K562 (cell line): Measurements from ENCODE around the gene TBC1D5. TPM values are rescaled to one million over a fixed set of nuclear protein-coding genes. Genes with fewer than 3 reads are reported as not detected.

ENCODE experiments used
- ATAC-seq: fragments of 200-7000 bp; cut with Tn5 transposase; 3 replicates; pipeline ENCODE4 v1.9.1; 2020; ENCODE audit warnings: moderate library complexity
- BruUV-seq: library from RNA; stranded (reverse); fragments of 400-500 nt; replicated peaks from 2 replicates; lab custom pipeline; 2021; lab: Mats Ljungman, UMichigan
- CTCF ChIA-PET: fragments of 300-600 bp; formaldehyde crosslinking; extraction: SDS; loops from one replicate; lab custom pipeline; 2021; ENCODE audit warnings: low intra/inter-chr PET ratio; lab: Yijun Ruan, JAX
- POLR2A ChIA-PET: fragments of 300-600, 350-650 bp; sonication (Branson Sonifier 250); formaldehyde crosslinking; extraction: SDS; loops from one replicate; lab custom pipeline; 2021; ENCODE audit warnings: antibody characterized with exemption, inconsistent platforms; lab: Yijun Ruan, JAX
- DNase-seq, 4 experiments: peaks; one replicate each; pipeline versions ENCODE4 v3.0.0 to v3.0.0-alpha.2; 2011 to 2018; ENCODE audit warnings: low spot score in 3 of 4, mixed read lengths in 3 of 4; ENCODE audit errors: extremely low read depth in 1 of 4
- FAIRE-seq: peaks from 2 replicates; lab custom pipeline; 2011; peaks lifted over from hg19 to GRCh38; lab: Jason Lieb, UNC
- H2AFZ ChIP-seq: 2 replicates; pipeline ENCODE4 v1.6.0; 2011; ENCODE audit warnings: low read depth, low read length, control low read depth, inconsistent platforms
- H3K27ac ChIP-seq: fragments of 200-600 bp; 3 replicates; pipeline ENCODE4 v1.8.0; 2011; ENCODE audit warnings: low read depth, mild to moderate bottlenecking, control low read depth, inconsistent platforms, low read length, moderate library complexity, mixed read lengths; ENCODE audit errors: extremely low read depth
- H3K27me3 ChIP-seq, 2 experiments: fragments of 300-600 bp in 1 of 2; 2 replicates in 1 of 2; 3 replicates in 1 of 2; pipeline versions ENCODE4 v1.6.0 to v1.8.0; 2011; ENCODE audit warnings: inconsistent platforms in 2 of 2, low read length in 2 of 2, mild to moderate bottlenecking in 1 of 2, mixed read lengths in 1 of 2, moderate library complexity in 1 of 2; ENCODE audit not compliant: control insufficient read depth in 2 of 2, insufficient read depth in 2 of 2
- H3K36me3 ChIP-seq: fragments of 300-600 bp; 3 replicates; pipeline ENCODE4 v1.8.0; 2011; ENCODE audit warnings: mild to moderate bottlenecking, low read length, inconsistent platforms; ENCODE audit not compliant: control insufficient read depth, insufficient read depth
- H3K4me1 ChIP-seq, 2 experiments: fragments of 200-600 bp in 1 of 2; replicated peaks in 1 of 2; 2 replicates in 1 of 2; 3 replicates in 1 of 2; pipeline versions ENCODE4 v1.5.1 to v1.8.0; 2011; ENCODE audit warnings: inconsistent platforms in 2 of 2, low read length in 2 of 2, mild to moderate bottlenecking in 1 of 2, mixed read lengths in 1 of 2, moderate library complexity in 1 of 2; ENCODE audit not compliant: control insufficient read depth in 2 of 2, insufficient read depth in 2 of 2
- H3K4me2 ChIP-seq: 2 replicates; pipeline ENCODE4 v1.6.1; 2011; ENCODE audit warnings: low read length, control low read depth, inconsistent platforms, mixed read lengths; ENCODE audit not compliant: insufficient read depth
- H3K4me3 ChIP-seq: fragments of 200-600 bp; sonication (generic), shearing (Covaris generic); 2 replicates; pipeline ENCODE4 v1.5.1; 2016; ENCODE audit warnings: control low read depth, inconsistent platforms
- H3K79me2 ChIP-seq: fragments of 200-600 bp; 3 replicates; pipeline ENCODE4 v1.8.0; 2011; ENCODE audit warnings: low read length, inconsistent platforms; ENCODE audit not compliant: control insufficient read depth, insufficient read depth
- H3K9ac ChIP-seq, 2 experiments: 2 replicates each; pipeline versions ENCODE4 v1.6.0 to v1.6.1; 2011; ENCODE audit warnings: low read depth in 2 of 2, low read length in 2 of 2, control low read depth in 1 of 2, inconsistent platforms in 1 of 2, mild to moderate bottlenecking in 1 of 2, mixed read lengths in 1 of 2; ENCODE audit not compliant: insufficient read depth in 1 of 2
- H3K9me1 ChIP-seq: one replicate; pipeline ENCODE4 v1.6.0; 2011; ENCODE audit warnings: inconsistent platforms, mild to moderate bottlenecking, low read length, moderate library complexity; ENCODE audit not compliant: control insufficient read depth, insufficient read depth
- H3K9me3 ChIP-seq: replicated peaks from 2 replicates; pipeline ENCODE4 v1.5.1; 2011; ENCODE audit warnings: low read depth, low read length, inconsistent platforms; ENCODE audit not compliant: control insufficient read depth, insufficient read depth
- H4K20me1 ChIP-seq: replicated peaks from 2 replicates; pipeline ENCODE4 v1.6.1; 2011; ENCODE audit warnings: low read length, inconsistent platforms, mixed read lengths; ENCODE audit not compliant: control insufficient read depth, insufficient read depth
- GATA2 ChIP-seq: sonication (generic); formaldehyde crosslinking; IDR thresholded peaks from 2 replicates; pipeline ENCODE4 v1.4.0; 2020; ENCODE audit warnings: mild to moderate bottlenecking, missing genetic modification reagents
- HDGF ChIP-seq: fragments of 450-650 bp; IDR thresholded peaks from 2 replicates; pipeline ENCODE4 v1.6.1; 2016
- NCOA6 ChIP-seq: fragments of 450-650 bp; IDR thresholded peaks from 2 replicates; pipeline ENCODE4 v1.6.1; 2017; ENCODE audit warnings: mild to moderate bottlenecking
- NR1H2 ChIP-seq: sonication (generic); formaldehyde crosslinking; IDR thresholded peaks from 2 replicates; pipeline ENCODE4 v1.4.0; 2020; ENCODE audit warnings: mild to moderate bottlenecking, missing genetic modification reagents
- RBM22 ChIP-seq: fragments of 200-400 bp; formaldehyde crosslinking; IDR thresholded peaks from 2 replicates; pipeline ENCODE4 v1.6.1; 2018; ENCODE audit warnings: low read length, low read depth; ENCODE audit not compliant: poor library complexity, severe bottlenecking
- SMARCC2 ChIP-seq: fragments of 450-650 bp; IDR thresholded peaks from 2 replicates; pipeline ENCODE4 v1.6.1; 2017; ENCODE audit warnings: antibody characterized with exemption, moderate library complexity, mild to moderate bottlenecking, low read depth
- TAF7 ChIP-seq: fragments of 450-650 bp; IDR thresholded peaks from 2 replicates; pipeline ENCODE4 v1.6.1; 2016; ENCODE audit warnings: missing genetic modification characterization, missing compliant biosample characterization
- ZNF12 ChIP-seq: sonication (generic); formaldehyde crosslinking; IDR thresholded peaks from 2 replicates; pipeline ENCODE4 v1.4.0; 2020; ENCODE audit warnings: mild to moderate bottlenecking, missing genetic modification reagents
- ZNF77 ChIP-seq: fragments of 250-450 bp; sonication (Bioruptor Pico); IDR thresholded peaks from 2 replicates; pipeline ENCODE4 v1.5.0; 2020
- ZNF778 ChIP-seq: fragments of 450-650 bp; formaldehyde crosslinking; IDR thresholded peaks from 2 replicates; pipeline ENCODE4 v1.4.0; 2020; ENCODE audit warnings: mild to moderate bottlenecking, moderate library complexity
- WGBS: fragments of 100-300 bp; shearing (Covaris generic); methylation state at CpG from one replicate; pipeline ENCODE4 v1.1.6; 2016; ENCODE audit warnings: low coverage, mixed read lengths; ENCODE audit not compliant: insufficient coverage; ENCODE audit errors: missing lambda C conversion rate; 5-methylcytosine and 5-hydroxymethylcytosine counted together
- in situ Hi-C: fragments of 300-500 bp; cut with MboI; formaldehyde crosslinking; loops from 4 replicates; pipeline ENCODE4 v1.15.0; 2018; ENCODE audit warnings: inconsistent platforms, mixed read lengths
- intact Hi-C: fragments of 100-400 bp; cut with micrococcal nuclease; formaldehyde crosslinking; loops from 2 replicates; pipeline ENCODE4 v1.14.2; 2022
- polyA plus RNA-seq, 8 experiments: library from polyadenylated mRNA; depleted of rRNA in 4 of 8; stranded (reverse) in 5 of 8; unstranded in 3 of 8; fragments of >200 nt; fragmentation: Nextera tagmentation in 2 of 8; fragmentation: Illumina TruSeq in 1 of 8; extraction: Ambion mirVana in 2 of 8; extraction: Trizol in 1 of 8; gene quantifications; 2 replicates each; pipeline versions ENCODE4 v1.2.1 to v1.2.3, GENCODE V29; 2011 to 2014; ENCODE audit warnings: inconsistent platforms in 1 of 8, missing spikeins in 1 of 8
- total RNA-seq, 7 experiments: library from RNA; depleted of rRNA in 6 of 7; stranded (reverse); fragments of >200 nt in 6 of 7; fragmentation: Illumina TruSeq in 2 of 7; extraction: Trizol in 2 of 7; gene quantifications; 2 replicates each; pipeline versions ENCODE4 v1.2.1 to v1.2.3, GENCODE V29; 2011 to 2021; ENCODE audit warnings: low replicate concordance in 1 of 7

Gene TBC1D5
- total and polyA plus RNA-seq, 9 of the 15 experiments (the other 6 are each of a cell fraction or from before 2014, with no cell fraction given), result 2.9 to 38.1 (median 25.6) TPM

DNA sequence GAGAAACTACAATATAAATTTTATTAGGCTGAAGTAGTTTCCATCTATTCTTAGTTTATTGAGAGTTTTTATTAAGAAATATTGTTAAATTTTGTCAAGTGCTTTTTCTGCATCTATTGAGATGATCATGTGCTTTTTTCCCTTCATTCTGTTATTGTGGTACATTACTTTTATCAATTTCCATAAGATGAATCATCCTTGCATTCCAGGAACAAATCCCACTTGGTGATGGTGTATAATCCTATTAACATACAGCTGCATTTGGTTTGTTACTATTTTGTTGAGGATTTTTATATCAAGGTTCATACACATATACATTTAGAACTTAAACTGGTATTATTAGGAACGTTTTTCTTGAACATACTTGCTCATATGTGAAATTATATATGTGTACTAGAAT is 199.8 kb downstream of the TBC1D5 start:
- H2AFZ ChIP-seq, result no peak overlapping the region
- H3K9ac ChIP-seq, result no peak overlapping the region
- WGBS, result 4% methylated on average over 1 of the region's 1 CpG
- no peaks in the 10 kb centered on the region for H3K4me1 ChIP-seq
- no peak for FAIRE-seq
- no peak overlapping the region for H3K27ac ChIP-seq
- POLR2A ChIA-PET, result no interaction called here
- no peaks in the 10 kb centered on the region for H3K27me3 ChIP-seq
- no peak overlapping the region for H3K4me2 ChIP-seq
- H3K79me2 ChIP-seq, result no peaks in the 10 kb centered on the region
- CTCF ChIA-PET, result no interaction called here
- H4K20me1 ChIP-seq, result no peaks in the 10 kb centered on the region
- intact Hi-C loops (no loop called here), in situ Hi-C loops (no loop called here)
- DNase-seq, result no peak
- no peaks in the 10 kb centered on the region for H3K9me1 ChIP-seq
- TF ChIP-seq RBM22 (no peak), NR1H2 (CRISPR knock-in tag) (no peak), SMARCC2 (no peak), NCOA6 (no peak), ZNF12 (CRISPR knock-in tag) (no peak), GATA2 (CRISPR knock-in tag) (no peak), HDGF (no peak), TAF7 (tag) (no peak), ZNF778 (no peak), ZNF77 (CRISPR knock-in tag) (no peak)
- no TSS peak for BruUV-seq
- H3K9me3 ChIP-seq, result no peaks in the 10 kb centered on the region
- no peaks in the 10 kb centered on the region for H3K36me3 ChIP-seq
- H3K4me3 ChIP-seq, result no peak overlapping the region
- no peak for ATAC-seq
